ENCODE results near the gene KLF16. TPM values are rescaled to one million over a fixed set of nuclear protein-coding genes. Genes with fewer than 3 reads are reported as not detected.

KLF16 gene
- total and polyA plus RNA-seq, 9 of the 15 experiments (the other 6 are each of a cell fraction or from before 2014, with no cell fraction given), result 0.04 to 60.4 (median 6.8) TPM

DNA sequence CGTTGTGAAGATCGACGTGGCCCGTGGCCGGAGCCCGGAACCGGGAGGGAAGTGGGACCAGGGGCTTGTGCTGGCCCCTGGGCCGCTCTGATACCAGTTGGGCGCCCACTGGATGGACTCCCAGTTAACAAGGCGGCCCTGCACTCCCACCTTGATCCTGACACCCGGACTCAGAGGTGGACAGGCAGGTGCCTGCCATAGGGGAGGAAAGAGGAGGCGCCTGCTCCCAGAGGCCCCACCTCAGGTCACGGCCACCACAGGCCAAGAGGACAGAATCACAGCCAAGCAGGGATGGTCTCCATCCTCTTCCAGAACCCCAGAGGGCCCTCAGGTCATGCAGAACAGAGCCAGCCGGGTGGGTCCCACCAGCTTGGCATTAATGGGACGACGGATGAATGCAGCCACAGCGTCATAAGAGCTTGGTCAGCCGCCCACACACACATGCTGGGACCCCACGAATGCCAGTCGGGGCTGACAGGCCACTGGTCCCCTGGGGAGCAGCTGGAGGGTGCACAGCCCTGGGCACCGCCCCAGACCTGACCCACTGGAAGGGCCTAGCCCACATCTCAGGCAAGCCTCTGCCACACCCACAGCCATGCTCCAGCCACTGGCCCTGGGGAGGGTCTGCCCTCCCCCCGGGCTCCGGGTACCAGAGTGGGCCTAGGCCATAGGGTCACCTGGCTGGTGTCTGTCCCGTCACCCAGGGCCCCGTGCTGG, 9.6 kb upstream of the KLF16 start (continued):
- TF ChIP-seq GABPA (tag; conservative IDR thresholded peaks at IDR 0.05; ENCODE audit: low read depth) (peak; percentile 23; the same call in 1 of the 2 replicates), SETDB1 (IDR thresholded peaks at IDR 0.05; ENCODE audit: low read length) (no peak), ELF1 (tag; IDR thresholded peaks at IDR 0.05) (no peak), ZNF583 (CRISPR knock-in tag; IDR thresholded peaks at IDR 0.05) (no peak), GATAD2B (IDR thresholded peaks at IDR 0.05; ENCODE audit: borderline replicate concordance) (no peak), RFX1 (IDR thresholded peaks at IDR 0.05) (no peak), CBX8 (IDR thresholded peaks at IDR 0.05; ENCODE audit: borderline replicate concordance, extremely low read depth, low read depth, low read length, poor library complexity, severe bottlenecking) (no peak), SMARCB1 (IDR thresholded peaks at IDR 0.05; ENCODE audit: insufficient read length, low read depth) (no peak), RBFOX2 (IDR thresholded peaks at IDR 0.05; ENCODE audit: low read depth, low read length) (peak; percentile 13), JUNB (CRISPR knock-in tag; conservative IDR thresholded peaks at IDR 0.05) (no peak), SAP30 (IDR thresholded peaks at IDR 0.05; ENCODE audit: borderline replicate concordance, insufficient read depth, low read depth, low read length, poor library complexity, severe bottlenecking) (no peak), CBFB (CRISPR knock-in tag; IDR thresholded peaks at IDR 0.05) (no peak)
- TF ChIP-seq, protein P1, sequence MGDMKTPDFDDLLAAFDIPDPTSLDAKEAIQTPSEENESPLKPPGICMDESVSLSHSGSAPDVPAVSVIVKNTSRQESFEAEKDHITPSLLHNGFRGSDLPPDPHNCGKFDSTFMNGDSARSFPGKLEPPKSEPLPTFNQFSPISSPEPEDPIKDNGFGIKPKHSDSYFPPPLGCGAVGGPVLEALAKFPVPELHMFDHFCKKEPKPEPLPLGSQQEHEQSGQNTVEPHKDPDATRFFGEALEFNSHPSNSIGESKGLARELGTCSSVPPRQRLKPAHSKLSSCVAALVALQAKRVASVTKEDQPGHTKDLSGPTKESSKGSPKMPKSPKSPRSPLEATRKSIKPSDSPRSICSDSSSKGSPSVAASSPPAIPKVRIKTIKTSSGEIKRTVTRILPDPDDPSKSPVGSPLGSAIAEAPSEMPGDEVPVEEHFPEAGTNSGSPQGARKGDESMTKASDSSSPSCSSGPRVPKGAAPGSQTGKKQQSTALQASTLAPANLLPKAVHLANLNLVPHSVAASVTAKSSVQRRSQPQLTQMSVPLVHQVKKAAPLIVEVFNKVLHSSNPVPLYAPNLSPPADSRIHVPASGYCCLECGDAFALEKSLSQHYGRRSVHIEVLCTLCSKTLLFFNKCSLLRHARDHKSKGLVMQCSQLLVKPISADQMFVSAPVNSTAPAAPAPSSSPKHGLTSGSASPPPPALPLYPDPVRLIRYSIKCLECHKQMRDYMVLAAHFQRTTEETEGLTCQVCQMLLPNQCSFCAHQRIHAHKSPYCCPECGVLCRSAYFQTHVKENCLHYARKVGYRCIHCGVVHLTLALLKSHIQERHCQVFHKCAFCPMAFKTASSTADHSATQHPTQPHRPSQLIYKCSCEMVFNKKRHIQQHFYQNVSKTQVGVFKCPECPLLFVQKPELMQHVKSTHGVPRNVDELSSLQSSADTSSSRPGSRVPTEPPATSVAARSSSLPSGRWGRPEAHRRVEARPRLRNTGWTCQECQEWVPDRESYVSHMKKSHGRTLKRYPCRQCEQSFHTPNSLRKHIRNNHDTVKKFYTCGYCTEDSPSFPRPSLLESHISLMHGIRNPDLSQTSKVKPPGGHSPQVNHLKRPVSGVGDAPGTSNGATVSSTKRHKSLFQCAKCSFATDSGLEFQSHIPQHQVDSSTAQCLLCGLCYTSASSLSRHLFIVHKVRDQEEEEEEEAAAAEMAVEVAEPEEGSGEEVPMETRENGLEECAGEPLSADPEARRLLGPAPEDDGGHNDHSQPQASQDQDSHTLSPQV (IDR thresholded peaks at IDR 0.05), result no peak
- TF ChIP-seq, protein P2, sequence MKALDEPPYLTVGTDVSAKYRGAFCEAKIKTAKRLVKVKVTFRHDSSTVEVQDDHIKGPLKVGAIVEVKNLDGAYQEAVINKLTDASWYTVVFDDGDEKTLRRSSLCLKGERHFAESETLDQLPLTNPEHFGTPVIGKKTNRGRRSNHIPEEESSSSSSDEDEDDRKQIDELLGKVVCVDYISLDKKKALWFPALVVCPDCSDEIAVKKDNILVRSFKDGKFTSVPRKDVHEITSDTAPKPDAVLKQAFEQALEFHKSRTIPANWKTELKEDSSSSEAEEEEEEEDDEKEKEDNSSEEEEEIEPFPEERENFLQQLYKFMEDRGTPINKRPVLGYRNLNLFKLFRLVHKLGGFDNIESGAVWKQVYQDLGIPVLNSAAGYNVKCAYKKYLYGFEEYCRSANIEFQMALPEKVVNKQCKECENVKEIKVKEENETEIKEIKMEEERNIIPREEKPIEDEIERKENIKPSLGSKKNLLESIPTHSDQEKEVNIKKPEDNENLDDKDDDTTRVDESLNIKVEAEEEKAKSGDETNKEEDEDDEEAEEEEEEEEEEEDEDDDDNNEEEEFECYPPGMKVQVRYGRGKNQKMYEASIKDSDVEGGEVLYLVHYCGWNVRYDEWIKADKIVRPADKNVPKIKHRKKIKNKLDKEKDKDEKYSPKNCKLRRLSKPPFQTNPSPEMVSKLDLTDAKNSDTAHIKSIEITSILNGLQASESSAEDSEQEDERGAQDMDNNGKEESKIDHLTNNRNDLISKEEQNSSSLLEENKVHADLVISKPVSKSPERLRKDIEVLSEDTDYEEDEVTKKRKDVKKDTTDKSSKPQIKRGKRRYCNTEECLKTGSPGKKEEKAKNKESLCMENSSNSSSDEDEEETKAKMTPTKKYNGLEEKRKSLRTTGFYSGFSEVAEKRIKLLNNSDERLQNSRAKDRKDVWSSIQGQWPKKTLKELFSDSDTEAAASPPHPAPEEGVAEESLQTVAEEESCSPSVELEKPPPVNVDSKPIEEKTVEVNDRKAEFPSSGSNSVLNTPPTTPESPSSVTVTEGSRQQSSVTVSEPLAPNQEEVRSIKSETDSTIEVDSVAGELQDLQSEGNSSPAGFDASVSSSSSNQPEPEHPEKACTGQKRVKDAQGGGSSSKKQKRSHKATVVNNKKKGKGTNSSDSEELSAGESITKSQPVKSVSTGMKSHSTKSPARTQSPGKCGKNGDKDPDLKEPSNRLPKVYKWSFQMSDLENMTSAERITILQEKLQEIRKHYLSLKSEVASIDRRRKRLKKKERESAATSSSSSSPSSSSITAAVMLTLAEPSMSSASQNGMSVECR (CRISPR knock-in tag; IDR thresholded peaks at IDR 0.05), result 0 out of 2 replicates have a peak, but pooled peaks have one; percentile 23
- TF ChIP-seq, protein P3, sequence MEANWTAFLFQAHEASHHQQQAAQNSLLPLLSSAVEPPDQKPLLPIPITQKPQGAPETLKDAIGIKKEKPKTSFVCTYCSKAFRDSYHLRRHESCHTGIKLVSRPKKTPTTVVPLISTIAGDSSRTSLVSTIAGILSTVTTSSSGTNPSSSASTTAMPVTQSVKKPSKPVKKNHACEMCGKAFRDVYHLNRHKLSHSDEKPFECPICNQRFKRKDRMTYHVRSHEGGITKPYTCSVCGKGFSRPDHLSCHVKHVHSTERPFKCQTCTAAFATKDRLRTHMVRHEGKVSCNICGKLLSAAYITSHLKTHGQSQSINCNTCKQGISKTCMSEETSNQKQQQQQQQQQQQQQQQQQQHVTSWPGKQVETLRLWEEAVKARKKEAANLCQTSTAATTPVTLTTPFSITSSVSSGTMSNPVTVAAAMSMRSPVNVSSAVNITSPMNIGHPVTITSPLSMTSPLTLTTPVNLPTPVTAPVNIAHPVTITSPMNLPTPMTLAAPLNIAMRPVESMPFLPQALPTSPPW (CRISPR knock-in tag; IDR thresholded peaks at IDR 0.05), result 0 out of 2 replicates have a peak, but pooled peaks have one; percentile 3
- TF ChIP-seq, protein P4, sequence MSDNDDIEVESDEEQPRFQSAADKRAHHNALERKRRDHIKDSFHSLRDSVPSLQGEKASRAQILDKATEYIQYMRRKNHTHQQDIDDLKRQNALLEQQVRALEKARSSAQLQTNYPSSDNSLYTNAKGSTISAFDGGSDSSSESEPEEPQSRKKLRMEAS (CRISPR knock-in tag; IDR thresholded peaks at IDR 0.05), result peak; percentile 2; the same call in 1 of the 2 replicates
